ENCODE results near the gene IPCEF1. TPM values are rescaled to one million over a fixed set of nuclear protein-coding genes. Genes with fewer than 3 reads are reported as not detected.

Gene IPCEF1
- total and polyA plus RNA-seq, 2 donors (not counting 3 experiments of a cell fraction or from before 2014, with no cell fraction given): 0.01 to 0.51 TPM

DNA sequence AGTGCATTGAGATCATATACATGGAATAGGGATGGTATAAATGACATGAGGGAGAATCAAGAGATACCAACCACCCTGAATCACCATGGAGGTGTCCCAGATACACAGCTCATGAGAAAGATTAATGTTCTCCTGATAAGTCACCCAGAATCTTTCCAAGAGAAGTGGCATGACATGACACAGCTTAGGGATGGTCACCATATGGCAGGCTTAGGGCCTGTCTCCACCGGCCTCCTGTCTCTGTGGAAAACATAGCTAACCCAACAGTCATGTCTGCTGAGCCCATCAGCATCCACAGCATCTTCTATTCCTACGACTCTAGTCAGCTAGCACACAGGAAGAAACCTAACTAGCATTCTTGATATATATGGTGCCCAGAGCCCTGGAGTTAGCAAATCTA lies 133.3 kb downstream of the IPCEF1 start:
- no peaks in the 10 kb centered on the region for H3K4me1 ChIP-seq (ENCODE audit: control insufficient read depth, extremely low read depth, insufficient read depth, low read length)
- no peaks in the 10 kb centered on the region for H3K9me3 ChIP-seq (replicated peaks; ENCODE audit: control insufficient read depth, insufficient read depth, low read length)
- H3K27me3 ChIP-seq (ENCODE audit: control insufficient read depth in 2 of 2, insufficient read depth in 2 of 2, low read length in 2 of 2): peaks cover 0 to 3% of the 10 kb centered on the region in 2 experiments
- CTCF ChIA-PET: interaction anchor here (1.1 to 1.6 kb wide), 3 partner anchors 10 to 22 kb away, joined by 3 to 4 read pairs (median 3); no protein-coding TSS in a partner anchor
- H3K27ac ChIP-seq (ENCODE audit: insufficient read depth, low read depth, low read length): no peak overlapping the region
- no peaks in the 10 kb centered on the region for H3K9me1 ChIP-seq (replicated peaks; ENCODE audit: control insufficient read depth, extremely low read depth, insufficient read depth, low read length)
- FAIRE-seq (no peak), DNase-seq (ENCODE audit: low read depth, low spot score) (no peak)
- no peak overlapping the region for H3K4me3 ChIP-seq (replicated peaks in 1 of 3; ENCODE audit: insufficient read depth in 1 of 3, low read depth in 1 of 3, low read length in 3 of 3)
- no peak overlapping the region for H3K4me2 ChIP-seq (ENCODE audit: insufficient read depth, low read length)
- H3K79me2 ChIP-seq (ENCODE audit: control insufficient read depth, insufficient read depth, low read length): no peaks in the 10 kb centered on the region
- intact Hi-C loops (cut with micrococcal nuclease) (no loop called here), dilution Hi-C loops (cut with MboI; ENCODE audit: extremely low pct_ligation_motif_present, low sequenced_read_pairs) (no loop called here)
- H4K20me1 ChIP-seq (replicated peaks; ENCODE audit: control insufficient read depth, extremely low read depth, insufficient read depth, low read length): no peaks in the 10 kb centered on the region
- TF ChIP-seq FOS (IDR thresholded peaks at IDR 0.05; ENCODE audit: borderline replicate concordance, insufficient read depth, low read length) (no peak), GATA2 (IDR thresholded peaks at IDR 0.05; ENCODE audit: insufficient read depth, insufficient read length, low read depth, low read length) (no peak), JUN (IDR thresholded peaks at IDR 0.05; ENCODE audit: borderline replicate concordance, insufficient read depth, insufficient read length, low read depth) (no peak), POLR2A (IDR thresholded peaks at IDR 0.05; ENCODE audit: low read depth, low read length) (no peak), POLR2AphosphoS5 (IDR thresholded peaks at IDR 0.05; ENCODE audit: insufficient read depth, low read depth, low read length) (no peak)
- TF ChIP-seq, protein P1, sequence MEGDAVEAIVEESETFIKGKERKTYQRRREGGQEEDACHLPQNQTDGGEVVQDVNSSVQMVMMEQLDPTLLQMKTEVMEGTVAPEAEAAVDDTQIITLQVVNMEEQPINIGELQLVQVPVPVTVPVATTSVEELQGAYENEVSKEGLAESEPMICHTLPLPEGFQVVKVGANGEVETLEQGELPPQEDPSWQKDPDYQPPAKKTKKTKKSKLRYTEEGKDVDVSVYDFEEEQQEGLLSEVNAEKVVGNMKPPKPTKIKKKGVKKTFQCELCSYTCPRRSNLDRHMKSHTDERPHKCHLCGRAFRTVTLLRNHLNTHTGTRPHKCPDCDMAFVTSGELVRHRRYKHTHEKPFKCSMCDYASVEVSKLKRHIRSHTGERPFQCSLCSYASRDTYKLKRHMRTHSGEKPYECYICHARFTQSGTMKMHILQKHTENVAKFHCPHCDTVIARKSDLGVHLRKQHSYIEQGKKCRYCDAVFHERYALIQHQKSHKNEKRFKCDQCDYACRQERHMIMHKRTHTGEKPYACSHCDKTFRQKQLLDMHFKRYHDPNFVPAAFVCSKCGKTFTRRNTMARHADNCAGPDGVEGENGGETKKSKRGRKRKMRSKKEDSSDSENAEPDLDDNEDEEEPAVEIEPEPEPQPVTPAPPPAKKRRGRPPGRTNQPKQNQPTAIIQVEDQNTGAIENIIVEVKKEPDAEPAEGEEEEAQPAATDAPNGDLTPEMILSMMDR (IDR thresholded peaks at IDR 0.05; ENCODE audit: extremely low read depth in 1 of 2, insufficient read depth in 1 of 2, low read depth in 1 of 2, low read length in 2 of 2): no peak
- TF ChIP-seq, protein P2, sequence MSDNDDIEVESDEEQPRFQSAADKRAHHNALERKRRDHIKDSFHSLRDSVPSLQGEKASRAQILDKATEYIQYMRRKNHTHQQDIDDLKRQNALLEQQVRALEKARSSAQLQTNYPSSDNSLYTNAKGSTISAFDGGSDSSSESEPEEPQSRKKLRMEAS (IDR thresholded peaks at IDR 0.05; ENCODE audit: insufficient read depth, insufficient read length): no peak
- no peak overlapping the region for H2AFZ ChIP-seq (ENCODE audit: low read depth, low read length)
- H3K36me3 ChIP-seq (ENCODE audit: control insufficient read depth in 2 of 2, extremely low read depth in 1 of 2, insufficient read depth in 2 of 2, low read length in 2 of 2): no peaks in the 10 kb centered on the region
- no peak overlapping the region for H3K9ac ChIP-seq (replicated peaks; ENCODE audit: extremely low read depth, insufficient read depth, low read length)
- POLR2A ChIA-PET: no interaction called here
- no TSS peak for BruUV-seq (replicated peaks)
